Renal cortical epithelial cell (primary cell): Measurements from ENCODE around the gene STRA6. TPM values are rescaled to one million over a fixed set of nuclear protein-coding genes. Genes with fewer than 3 reads are reported as not detected.
A peak's percentile ranks its signal among the peaks of the same experiment; 100 is the strongest.

Experiments
- DNase-seq: peaks from one replicate; pipeline ENCODE4 v3.0.0-alpha.2; 2011; ENCODE audit warnings: low read depth
- total RNA-seq: library from RNA; depleted of rRNA; stranded (reverse); fragments of >200 nt; gene quantifications from 2 replicates; pipeline ENCODE4 v1.2.3, GENCODE V29; 2014

STRA6 gene
- total RNA-seq, result 0.45 and 0.69 TPM in 2 replicates

- no peak for DNase-seq
These were observed at the start of gene STRA6 for GRCh38 chr15:74202452-74203401. Gene STRA6 (minus strand): TSS chr15:74202787. CDS start chr15:74202267, 520 bp downstream.

GRCh38 chr15:74252291-74252690, 49.7 kb upstream of the STRA6 start:
- peak; percentile 24 for DNase-seq

GRCh38 chr15:74251131-74251811, 48.7 kb upstream of the STRA6 start:
- no peak for DNase-seq

GRCh38 chr15:74250266-74250665, 47.7 kb upstream of the STRA6 start:
- no peak for DNase-seq

- DNase-seq, result no peak
These were observed 42.9 kb upstream of the STRA6 start for GRCh38 chr15:74245342-74245931.

GRCh38 chr15:74244822-74245341, 42.3 kb upstream of the STRA6 start:
- DNase-seq, result no peak

GRCh38 chr15:74243431-74243830, 40.8 kb upstream of the STRA6 start:
- DNase-seq, result no peak

- DNase-seq, result peak; percentile 50
These were observed 40.0 kb upstream of the STRA6 start for GRCh38 chr15:74242441-74243185.

- DNase-seq, result no peak
These were observed 38.5 kb upstream of the STRA6 start for GRCh38 chr15:74240897-74241614.

GRCh38 chr15:74240002-74240568, 37.5 kb upstream of the STRA6 start:
- DNase-seq, result peak; percentile 98

GRCh38 chr15:74239051-74239705, 36.6 kb upstream of the STRA6 start:
- DNase-seq, result no peak

- DNase-seq, result peak; percentile 43
These were observed 33.4 kb upstream of the STRA6 start, which contains the start of gene CCDC33 for GRCh38 chr15:74235962-74236361. Gene CCDC33 (plus strand): TSS chr15:74236326. CDS start chr15:74236720, 394 bp downstream.

GRCh38 chr15:74234598-74234875, 31.9 kb upstream of the STRA6 start:
- DNase-seq, result no peak

GRCh38 chr15:74233851-74234597, 31.4 kb upstream of the STRA6 start:
- peak; percentile 57 for DNase-seq

GRCh38 chr15:74233373-74233772, 30.8 kb upstream of the STRA6 start:
- DNase-seq, result no peak

GRCh38 chr15:74231475-74231874, 28.9 kb upstream of the STRA6 start:
- DNase-seq, result no peak

GRCh38 chr15:74229686-74230085, 27.1 kb upstream of the STRA6 start:
- DNase-seq, result no peak

- no peak for DNase-seq
These were observed 26.1 kb upstream of the STRA6 start for GRCh38 chr15:74228723-74229081.

GRCh38 chr15:74227968-74228722, 25.6 kb upstream of the STRA6 start:
- no peak for DNase-seq
